HepG2 (cell line): ENCODE results near the gene CD177.
"Not testable (repeated sequence)": the region's sequence is repeated elsewhere in the genome, so short reads cannot be mapped to it uniquely, and the experiment has no call there.

ENCODE experiments used
- CTCF ChIP-seq: sonication (generic); formaldehyde crosslinking; IDR thresholded peaks from 2 replicates; pipeline ENCODE4 v1.5.0; 2020; ENCODE audit warnings: mild to moderate bottlenecking, missing genetic modification reagents, moderate library complexity
- ELF4 ChIP-seq: sonication (generic); formaldehyde crosslinking; IDR thresholded peaks from 2 replicates; pipeline ENCODE4 v1.5.0; 2020; ENCODE audit warnings: missing genetic modification reagents, mild to moderate bottlenecking, moderate library complexity, borderline replicate concordance
- HMGXB4 ChIP-seq, 2 experiments: sonication (generic) in 1 of 2; formaldehyde crosslinking in 1 of 2; IDR thresholded peaks; 2 replicates each; pipeline versions ENCODE4 v1.4.0 to v1.6.1; 2018 to 2020; ENCODE audit warnings: missing genetic modification reagents in 2 of 2, borderline replicate concordance in 1 of 2, low read depth in 1 of 2, mild to moderate bottlenecking in 1 of 2, missing biosample characterization in 1 of 2
- IKZF4 ChIP-seq: sonication (generic); formaldehyde crosslinking; IDR thresholded peaks from 2 replicates; pipeline ENCODE4 v1.5.1; 2020; ENCODE audit warnings: borderline replicate concordance, mild to moderate bottlenecking, low read depth, missing genetic modification reagents; ENCODE audit errors: not compliant biosample characterization
- KDM4B ChIP-seq: sonication (generic); formaldehyde crosslinking; IDR thresholded peaks from 2 replicates; pipeline ENCODE4 v1.4.0; 2020; ENCODE audit warnings: missing genetic modification reagents
- SRF ChIP-seq: IDR thresholded peaks from 2 replicates; pipeline ENCODE4 v1.6.1; 2011; ENCODE audit warnings: mild to moderate bottlenecking, low read depth, low read length, moderate library complexity

GRCh38 chr19:43368897-43369296 is 15.4 kb downstream of the CD177 start:
- TF ChIP-seq SRF; CTCF (CRISPR knock-in tag); KDM4B (CRISPR knock-in tag); HMGXB4 (CRISPR knock-in tag; IDR thresholded peaks at IDR 0.05; ENCODE audit: borderline replicate concordance in 1 of 2, low read depth in 1 of 2); IKZF4 (CRISPR knock-in tag); ELF4 (CRISPR knock-in tag): not testable (repeated sequence)
